K562 (cell line): ENCODE measurements around the gene ZMIZ1. TPM values are rescaled to one million over a fixed set of nuclear protein-coding genes. Genes with fewer than 3 reads are reported as not detected.

Experiments
- ATAC-seq: fragments of 200-7000 bp; cut with Tn5 transposase; 3 replicates; pipeline ENCODE4 v1.9.1; 2020; ENCODE audit warnings: moderate library complexity
- BruUV-seq: library from RNA; stranded (reverse); fragments of 400-500 nt; replicated peaks from 2 replicates; lab custom pipeline; 2021; lab: Mats Ljungman, UMichigan
- CTCF ChIA-PET: fragments of 300-600 bp; formaldehyde crosslinking; extraction: SDS; loops from one replicate; lab custom pipeline; 2021; ENCODE audit warnings: low intra/inter-chr PET ratio; lab: Yijun Ruan, JAX
- POLR2A ChIA-PET: fragments of 300-600, 350-650 bp; sonication (Branson Sonifier 250); formaldehyde crosslinking; extraction: SDS; loops from one replicate; lab custom pipeline; 2021; ENCODE audit warnings: antibody characterized with exemption, inconsistent platforms; lab: Yijun Ruan, JAX
- DNase-seq, 4 experiments: peaks; one replicate each; pipeline versions ENCODE4 v3.0.0 to v3.0.0-alpha.2; 2011 to 2018; ENCODE audit warnings: low spot score in 3 of 4, mixed read lengths in 3 of 4; ENCODE audit errors: extremely low read depth in 1 of 4
- FAIRE-seq: peaks from 2 replicates; lab custom pipeline; 2011; peaks lifted over from hg19 to GRCh38; lab: Jason Lieb, UNC
- H2AFZ ChIP-seq: 2 replicates; pipeline ENCODE4 v1.6.0; 2011; ENCODE audit warnings: low read depth, low read length, control low read depth, inconsistent platforms
- H3K27ac ChIP-seq: fragments of 200-600 bp; 3 replicates; pipeline ENCODE4 v1.8.0; 2011; ENCODE audit warnings: low read depth, mild to moderate bottlenecking, control low read depth, inconsistent platforms, low read length, moderate library complexity, mixed read lengths; ENCODE audit errors: extremely low read depth
- H3K27me3 ChIP-seq, 2 experiments: fragments of 300-600 bp in 1 of 2; 2 replicates in 1 of 2; 3 replicates in 1 of 2; pipeline versions ENCODE4 v1.6.0 to v1.8.0; 2011; ENCODE audit warnings: inconsistent platforms in 2 of 2, low read length in 2 of 2, mild to moderate bottlenecking in 1 of 2, mixed read lengths in 1 of 2, moderate library complexity in 1 of 2; ENCODE audit not compliant: control insufficient read depth in 2 of 2, insufficient read depth in 2 of 2
- H3K36me3 ChIP-seq: fragments of 300-600 bp; 3 replicates; pipeline ENCODE4 v1.8.0; 2011; ENCODE audit warnings: mild to moderate bottlenecking, low read length, inconsistent platforms; ENCODE audit not compliant: control insufficient read depth, insufficient read depth
- H3K4me1 ChIP-seq, 2 experiments: fragments of 200-600 bp in 1 of 2; replicated peaks in 1 of 2; 2 replicates in 1 of 2; 3 replicates in 1 of 2; pipeline versions ENCODE4 v1.5.1 to v1.8.0; 2011; ENCODE audit warnings: inconsistent platforms in 2 of 2, low read length in 2 of 2, mild to moderate bottlenecking in 1 of 2, mixed read lengths in 1 of 2, moderate library complexity in 1 of 2; ENCODE audit not compliant: control insufficient read depth in 2 of 2, insufficient read depth in 2 of 2
- H3K4me2 ChIP-seq: 2 replicates; pipeline ENCODE4 v1.6.1; 2011; ENCODE audit warnings: low read length, control low read depth, inconsistent platforms, mixed read lengths; ENCODE audit not compliant: insufficient read depth
- H3K4me3 ChIP-seq: fragments of 200-600 bp; sonication (generic), shearing (Covaris generic); 2 replicates; pipeline ENCODE4 v1.5.1; 2016; ENCODE audit warnings: control low read depth, inconsistent platforms
- H3K79me2 ChIP-seq: fragments of 200-600 bp; 3 replicates; pipeline ENCODE4 v1.8.0; 2011; ENCODE audit warnings: low read length, inconsistent platforms; ENCODE audit not compliant: control insufficient read depth, insufficient read depth
- H3K9ac ChIP-seq, 2 experiments: 2 replicates each; pipeline versions ENCODE4 v1.6.0 to v1.6.1; 2011; ENCODE audit warnings: low read depth in 2 of 2, low read length in 2 of 2, control low read depth in 1 of 2, inconsistent platforms in 1 of 2, mild to moderate bottlenecking in 1 of 2, mixed read lengths in 1 of 2; ENCODE audit not compliant: insufficient read depth in 1 of 2
- H3K9me1 ChIP-seq: one replicate; pipeline ENCODE4 v1.6.0; 2011; ENCODE audit warnings: inconsistent platforms, mild to moderate bottlenecking, low read length, moderate library complexity; ENCODE audit not compliant: control insufficient read depth, insufficient read depth
- H3K9me3 ChIP-seq: replicated peaks from 2 replicates; pipeline ENCODE4 v1.5.1; 2011; ENCODE audit warnings: low read depth, low read length, inconsistent platforms; ENCODE audit not compliant: control insufficient read depth, insufficient read depth
- H4K20me1 ChIP-seq: replicated peaks from 2 replicates; pipeline ENCODE4 v1.6.1; 2011; ENCODE audit warnings: low read length, inconsistent platforms, mixed read lengths; ENCODE audit not compliant: control insufficient read depth, insufficient read depth
- AFF1 ChIP-seq, 2 experiments: fragments of 450-650 bp; IDR thresholded peaks; 2 replicates each; pipeline ENCODE4 v1.6.1; 2018; ENCODE audit warnings: mild to moderate bottlenecking in 2 of 2, low read depth in 1 of 2; ENCODE audit not compliant: partially characterized antibody in 2 of 2
- ATF6 ChIP-seq: sonication (generic); formaldehyde crosslinking; IDR thresholded peaks from 2 replicates; pipeline ENCODE4 v1.4.0; 2020; ENCODE audit warnings: mild to moderate bottlenecking, missing genetic modification reagents
- HDAC2 ChIP-seq: fragments of 450-650 bp; IDR thresholded peaks from 2 replicates; pipeline ENCODE4 v1.6.1; 2016; ENCODE audit warnings: mild to moderate bottlenecking
- LARP7 ChIP-seq: fragments of 450-650 bp; IDR thresholded peaks from 2 replicates; pipeline ENCODE4 v1.6.1; 2016
- MCM7 ChIP-seq, 2 experiments: fragments of 450-650 bp; IDR thresholded peaks; 2 replicates each; pipeline ENCODE4 v1.6.1; 2016 to 2018
- MLLT1 ChIP-seq, 2 experiments: fragments of 450-650 bp; IDR thresholded peaks; 2 replicates each; pipeline ENCODE4 v1.6.1; 2016
- NKRF ChIP-seq: fragments of 450-650 bp; IDR thresholded peaks from 2 replicates; pipeline ENCODE4 v1.6.1; 2016; ENCODE audit warnings: borderline replicate concordance
- RBM25 ChIP-seq: fragments of 200-400 bp; formaldehyde crosslinking; IDR thresholded peaks from 2 replicates; pipeline ENCODE4 v1.6.1; 2018; ENCODE audit warnings: low read length, low read depth, moderate library complexity; ENCODE audit not compliant: severe bottlenecking
- RCOR1 ChIP-seq, 2 experiments: IDR thresholded peaks; 2 replicates each; pipeline ENCODE4 v1.6.1; 2012; ENCODE audit warnings: low read depth in 2 of 2, low read length in 2 of 2, borderline replicate concordance in 1 of 2, improper control_type of control experiment in 1 of 2
- ZFP36 ChIP-seq: fragments of 150-350 bp; IDR thresholded peaks from 2 replicates; pipeline ENCODE4 v1.6.1; 2018; ENCODE audit warnings: low read length, low read depth; ENCODE audit not compliant: partially characterized antibody
- WGBS: fragments of 100-300 bp; shearing (Covaris generic); methylation state at CpG from one replicate; pipeline ENCODE4 v1.1.6; 2016; ENCODE audit warnings: low coverage, mixed read lengths; ENCODE audit not compliant: insufficient coverage; ENCODE audit errors: missing lambda C conversion rate; 5-methylcytosine and 5-hydroxymethylcytosine counted together
- in situ Hi-C: fragments of 300-500 bp; cut with MboI; formaldehyde crosslinking; loops from 4 replicates; pipeline ENCODE4 v1.15.0; 2018; ENCODE audit warnings: inconsistent platforms, mixed read lengths
- intact Hi-C: fragments of 100-400 bp; cut with micrococcal nuclease; formaldehyde crosslinking; loops from 2 replicates; pipeline ENCODE4 v1.14.2; 2022
- polyA plus RNA-seq, 8 experiments: library from polyadenylated mRNA; depleted of rRNA in 4 of 8; stranded (reverse) in 5 of 8; unstranded in 3 of 8; fragments of >200 nt; fragmentation: Nextera tagmentation in 2 of 8; fragmentation: Illumina TruSeq in 1 of 8; extraction: Ambion mirVana in 2 of 8; extraction: Trizol in 1 of 8; gene quantifications; 2 replicates each; pipeline versions ENCODE4 v1.2.1 to v1.2.3, GENCODE V29; 2011 to 2014; ENCODE audit warnings: inconsistent platforms in 1 of 8, missing spikeins in 1 of 8
- total RNA-seq, 7 experiments: library from RNA; depleted of rRNA in 6 of 7; stranded (reverse); fragments of >200 nt in 6 of 7; fragmentation: Illumina TruSeq in 2 of 7; extraction: Trizol in 2 of 7; gene quantifications; 2 replicates each; pipeline versions ENCODE4 v1.2.1 to v1.2.3, GENCODE V29; 2011 to 2021; ENCODE audit warnings: low replicate concordance in 1 of 7

ZMIZ1 gene
- total and polyA plus RNA-seq, 9 of the 15 experiments (the other 6 are each of a cell fraction or from before 2014, with no cell fraction given), result 1.0 to 37.3 (median 4.3) TPM

GRCh38 chr10:79144351-79145173, 75.8 kb downstream of the ZMIZ1 start:
- peaks cover 7% of the 10 kb centered on the region; the same call in 2 of the 3 replicates for H3K79me2 ChIP-seq
- BruUV-seq, result no TSS peak
- H3K27ac ChIP-seq, result no peak overlapping the region; the same call in 2 of the 3 replicates
- peaks cover 48% of the 10 kb centered on the region; the same call in 2 of the 3 replicates for H3K36me3 ChIP-seq
- no peaks in the 10 kb centered on the region for H4K20me1 ChIP-seq
- in situ Hi-C loops, result no loop called here
- FAIRE-seq, result no peak
- peaks cover 59 to 73% of the 10 kb centered on the region in 2 experiments for H3K4me1 ChIP-seq
- H3K4me2 ChIP-seq, result peak overlapping the region; percentile 54
- H3K4me3 ChIP-seq, result no peak overlapping the region
- no peaks in the 10 kb centered on the region for H3K9me3 ChIP-seq
- ATAC-seq, result no peak
- 74% methylated on average over 12 of the region's 12 CpGs for WGBS
- no peak overlapping the region for H2AFZ ChIP-seq
- peak overlapping the region in 1 of 2 experiments; percentile 71; a peak in 1 of 4 replicates for H3K9ac ChIP-seq
- H3K27me3 ChIP-seq, result no peaks in the 10 kb centered on the region
- no peak for DNase-seq
- H3K9me1 ChIP-seq, result peaks cover 7% of the 10 kb centered on the region
- POLR2A ChIA-PET, result interaction anchor here (0.6 kb wide), 1 partner anchor 34 kb away, joined by 3 read pairs; no protein-coding TSS in a partner anchor
- CTCF ChIA-PET, result no interaction called here
- intact Hi-C loops, result loop anchor here (2.0 to 5.0 kb wide), 3 partner anchors 50 to 77 kb away; partner anchors contain the start of gene ZMIZ1
- TF ChIP-seq MCM7 (IDR thresholded peaks at IDR 0.05) (no peak), ATF6 (CRISPR knock-in tag) (no peak), RCOR1 (IDR thresholded peaks at IDR 0.05; ENCODE audit: borderline replicate concordance in 1 of 2, low read depth in 2 of 2, low read length in 2 of 2) (peak; percentile 34 to 42; a peak in 1 of 4 replicates), AFF1 (IDR thresholded peaks at IDR 0.05; ENCODE audit: low read depth in 1 of 2, partially characterized antibody in 2 of 2) (peak in 1 of 2 experiments; percentile 28), NKRF (peak; percentile 33; the same call in 1 of the 2 replicates), RBM25 (peak; percentile 90), MLLT1 (IDR thresholded peaks at IDR 0.05) (peak; percentile 59; a peak in 2 of 4 replicates), LARP7 (peak; percentile 92), HDAC2 (peak; percentile 15; the same call in 1 of the 2 replicates), ZFP36 (peak; percentile 68)
